Endodermal cell (in vitro differentiated cells): Measurements from ENCODE around the gene SUPT20H. TPM values are rescaled to one million over a fixed set of nuclear protein-coding genes. Genes with fewer than 3 reads are reported as not detected.

Source experiments
- DNase-seq: peaks from one replicate; pipeline ENCODE4 v3.0.0-alpha.2; 2017
- H3K27ac ChIP-seq: 2 replicates; pipeline ENCODE4 v1.5.1; 2013; ENCODE audit warnings: mild to moderate bottlenecking, low read depth, low read length, moderate library complexity
- H3K27me3 ChIP-seq: 2 replicates; pipeline ENCODE4 v1.6.1; 2013; ENCODE audit warnings: mild to moderate bottlenecking, low read length, moderate library complexity; ENCODE audit not compliant: insufficient read depth, control insufficient read depth, poor library complexity, severe bottlenecking
- H3K36me3 ChIP-seq: 2 replicates; pipeline ENCODE4 v1.7.0; 2013; ENCODE audit warnings: mild to moderate bottlenecking, low read length, moderate library complexity; ENCODE audit not compliant: control insufficient read depth, insufficient read depth
- H3K4me1 ChIP-seq: one replicate; pipeline ENCODE4 v1.7.0; 2013; ENCODE audit warnings: low read length; ENCODE audit not compliant: control insufficient read depth, insufficient read depth
- H3K4me3 ChIP-seq: 2 replicates; pipeline ENCODE4 v1.5.1; 2013; ENCODE audit warnings: mild to moderate bottlenecking, low read length, moderate library complexity
- H3K9ac ChIP-seq: 2 replicates; pipeline ENCODE4 v1.6.1; 2013; ENCODE audit warnings: mild to moderate bottlenecking, low read length, moderate library complexity; ENCODE audit not compliant: poor library complexity, severe bottlenecking; ENCODE audit errors: extremely low read depth
- H3K9me3 ChIP-seq: 2 replicates; pipeline ENCODE4 v1.6.1; 2013; ENCODE audit warnings: mild to moderate bottlenecking, low read length, moderate library complexity; ENCODE audit not compliant: control insufficient read depth
- H3K27ac Mint-ChIP-seq: 2 replicates; pipeline ENCODE4 v1.8.0; 2020; ENCODE audit warnings: mixed read lengths
- H3K27me3 Mint-ChIP-seq: 2 replicates; pipeline ENCODE4 v1.8.0; 2021; ENCODE audit warnings: mild to moderate bottlenecking, mixed read lengths; ENCODE audit not compliant: insufficient read depth
- H3K36me3 Mint-ChIP-seq: 2 replicates; pipeline ENCODE4 v1.8.0; 2020; ENCODE audit warnings: low read depth, mixed read lengths
- H3K4me1 Mint-ChIP-seq: 2 replicates; pipeline ENCODE4 v1.8.0; 2020; ENCODE audit warnings: mixed read lengths
- H3K4me3 Mint-ChIP-seq: 2 replicates; pipeline ENCODE4 v1.8.0; 2020; ENCODE audit warnings: mild to moderate bottlenecking, moderate library complexity, mixed read lengths
- H3K9me3 Mint-ChIP-seq: 2 replicates; pipeline ENCODE4 v1.8.0; 2020; ENCODE audit warnings: mild to moderate bottlenecking, mixed read lengths
- CTCF ChIP-seq: fragments of 200-600 bp; sonication (generic); conservative IDR thresholded peaks from 2 replicates; pipeline ENCODE4 v1.5.0; 2021; ENCODE audit warnings: antibody characterized with exemption, mild to moderate bottlenecking
- WGBS, 2 experiments: methylation state at CpG; one replicate each; pipeline versions ENCODE4 v1.1.5 to v1.1.7; 2013; ENCODE audit warnings: missing lambda C conversion rate in 2 of 2, mixed read lengths in 1 of 2; ENCODE audit not compliant: insufficient coverage in 1 of 2, insufficient read length in 1 of 2; 5-methylcytosine and 5-hydroxymethylcytosine counted together
- total RNA-seq, 2 donors: library from RNA; stranded (reverse); fragmentation: NEBNext Ultra II Directional in 1 of 2; extraction: Animal tissue kit (Norgen Biotek cat#: 25700) in 1 of 2; gene quantifications; 2 replicates in 1 of 2; 3 replicates in 1 of 2; pipeline ENCODE4 v1.2.1, GENCODE V29; 2021

The SUPT20H gene
- total RNA-seq, 2 donors from 2014 or later: 84.8 to 102 TPM

- peaks cover 93% of the 10 kb centered on the region for H3K36me3 ChIP-seq
- no peaks in the 10 kb centered on the region for H3K4me1 ChIP-seq
- Mint-ChIP-seq H3K9me3 (no peaks in the 10 kb centered on the region), H3K27me3 (no peaks in the 10 kb centered on the region), H3K36me3 (peaks cover 51% of the 10 kb centered on the region), H3K4me1 (peaks cover 3% of the 10 kb centered on the region), H3K27ac (no peak overlapping the region), H3K4me3 (no peak overlapping the region)
- TF ChIP-seq CTCF: no peak
- H3K27ac ChIP-seq: no peak overlapping the region
- no peaks in the 10 kb centered on the region for H3K27me3 ChIP-seq
- H3K4me3 ChIP-seq: no peak overlapping the region
- no peak for DNase-seq
- H3K9me3 ChIP-seq: no peaks in the 10 kb centered on the region
- H3K9ac ChIP-seq: no peak overlapping the region
- 95 to 100% methylated on average over 2 of the region's 2 CpGs for WGBS, 2 experiments
Measured at GRCh38 chr13:36986462-36987240, 72.8 kb downstream of the SUPT20H start.

GRCh38 chr13:36981156-36981743 lies 78.2 kb downstream of the SUPT20H start:
- Mint-ChIP-seq H3K27me3 (no peaks in the 10 kb centered on the region), H3K9me3 (no peaks in the 10 kb centered on the region), H3K4me1 (peaks cover 3% of the 10 kb centered on the region), H3K36me3 (peaks cover 31% of the 10 kb centered on the region), H3K27ac (peak overlapping the region; percentile 4), H3K4me3 (no peak overlapping the region)
- peaks cover 3% of the 10 kb centered on the region for H3K4me1 ChIP-seq
- H3K27me3 ChIP-seq: no peaks in the 10 kb centered on the region
- H3K4me3 ChIP-seq: peak overlapping the region; percentile 20
- WGBS, 2 experiments: 73 to 92% methylated on average over 4 to 6 of the region's 6 CpGs
- H3K9ac ChIP-seq: peak overlapping the region; percentile 41
- peaks cover 11% of the 10 kb centered on the region for H3K9me3 ChIP-seq
- H3K27ac ChIP-seq: no peak overlapping the region
- no peak for DNase-seq
- TF ChIP-seq CTCF: peak; percentile 78
- H3K36me3 ChIP-seq: peaks cover 74% of the 10 kb centered on the region

- Mint-ChIP-seq H3K36me3 (peaks cover 42% of the 10 kb centered on the region), H3K4me3 (no peak overlapping the region), H3K27ac (no peak overlapping the region), H3K9me3 (peaks cover 11% of the 10 kb centered on the region), H3K4me1 (peaks cover 3% of the 10 kb centered on the region), H3K27me3 (no peaks in the 10 kb centered on the region)
- Histone ChIP-seq H3K36me3 (peaks cover 70% of the 10 kb centered on the region), H3K4me3 (no peak overlapping the region), H3K4me1 (peaks cover 3% of the 10 kb centered on the region), H3K27ac (no peak overlapping the region), H3K9me3 (peaks cover 27% of the 10 kb centered on the region), H3K9ac (no peak overlapping the region), H3K27me3 (no peaks in the 10 kb centered on the region)
- 86 to 96% methylated on average over 6 to 7 of the region's 7 CpGs for WGBS, 2 experiments
- DNase-seq: no peak
- TF ChIP-seq CTCF: no peak
Measured at GRCh38 chr13:36979361-36980050, 80.0 kb downstream of the SUPT20H start.
